Keratinocyte (primary cell): ENCODE results near the gene RIC1. TPM values are rescaled to one million over a fixed set of nuclear protein-coding genes. Genes with fewer than 3 reads are reported as not detected.

ENCODE experiments used
- DNase-seq: peaks from one replicate; pipeline ENCODE4 v3.0.0-alpha.2; 2011; ENCODE audit warnings: low read depth, missing footprints, low spot score
- FAIRE-seq: peaks from 2 replicates; lab custom pipeline; 2011; peaks lifted over from hg19 to GRCh38; lab: Jason Lieb, UNC
- H2AFZ ChIP-seq: 2 replicates; pipeline ENCODE4 v1.6.0; 2012; ENCODE audit warnings: low read length, control low read depth, inconsistent platforms; ENCODE audit not compliant: control insufficient read depth
- H3K27ac ChIP-seq: 2 replicates; pipeline ENCODE4 v1.5.1; 2011; ENCODE audit warnings: low read length; ENCODE audit not compliant: control insufficient read depth, insufficient read depth
- H3K27me3 ChIP-seq: 3 replicates; pipeline ENCODE4 v1.6.0; 2011; ENCODE audit warnings: low read length; ENCODE audit not compliant: control insufficient read depth, insufficient read depth; ENCODE audit errors: extremely low read depth
- H3K36me3 ChIP-seq, 2 experiments: 2 replicates in 1 of 2; 3 replicates in 1 of 2; pipeline ENCODE4 v1.5.1; 2011; ENCODE audit warnings: low read length in 2 of 2, mild to moderate bottlenecking in 1 of 2; ENCODE audit not compliant: control insufficient read depth in 2 of 2, insufficient read depth in 2 of 2; ENCODE audit errors: extremely low read depth in 1 of 2
- H3K4me1 ChIP-seq: 3 replicates; pipeline ENCODE4 v1.5.1; 2011; ENCODE audit warnings: low read length; ENCODE audit not compliant: control insufficient read depth, insufficient read depth; ENCODE audit errors: extremely low read depth
- H3K4me2 ChIP-seq: 3 replicates; pipeline ENCODE4 v1.6.0; 2011; ENCODE audit warnings: low read depth, low read length; ENCODE audit not compliant: control insufficient read depth, insufficient read depth; ENCODE audit errors: extremely low read depth
- H3K4me3 ChIP-seq, 3 experiments: fragments of 200-600 bp in 1 of 3; sonication (generic) in 1 of 3; 2 replicates in 2 of 3; 3 replicates in 1 of 3; pipeline ENCODE4 v1.5.1; 2011 to 2016; ENCODE audit warnings: low read length in 3 of 3, mild to moderate bottlenecking in 3 of 3, control low read depth in 2 of 3, inconsistent platforms in 1 of 3, low read depth in 1 of 3, mixed read lengths in 1 of 3, mixed run types in 1 of 3, moderate library complexity in 1 of 3; ENCODE audit not compliant: control insufficient read depth in 2 of 3, insufficient read depth in 2 of 3; ENCODE audit errors: extremely low read depth in 1 of 3
- H3K79me2 ChIP-seq: 2 replicates; pipeline ENCODE4 v1.6.0; 2012; ENCODE audit warnings: low read length; ENCODE audit not compliant: control insufficient read depth, insufficient read depth
- H3K9ac ChIP-seq: 3 replicates; pipeline ENCODE4 v1.6.0; 2011; ENCODE audit warnings: low read length; ENCODE audit not compliant: control insufficient read depth, insufficient read depth; ENCODE audit errors: extremely low read depth
- H3K9me1 ChIP-seq: 3 replicates; pipeline ENCODE4 v1.6.0; 2011; ENCODE audit warnings: low read length; ENCODE audit not compliant: control insufficient read depth, insufficient read depth; ENCODE audit errors: extremely low read depth
- H3K9me3 ChIP-seq: 2 replicates; pipeline ENCODE4 v1.5.1; 2012; ENCODE audit warnings: low read depth, low read length; ENCODE audit not compliant: control insufficient read depth
- H4K20me1 ChIP-seq: 3 replicates; pipeline ENCODE4 v1.6.0; 2011; ENCODE audit warnings: low read length; ENCODE audit not compliant: control insufficient read depth, insufficient read depth; ENCODE audit errors: extremely low read depth
- CTCF ChIP-seq, 3 experiments: IDR thresholded peaks in 1 of 3; conservative IDR thresholded peaks in 1 of 3; optimal IDR thresholded peaks in 1 of 3; 2 replicates in 2 of 3; 3 replicates in 1 of 3; pipeline versions ENCODE3 to v1.5.1; 2011; ENCODE audit warnings: low read length in 3 of 3, mild to moderate bottlenecking in 3 of 3, moderate library complexity in 2 of 3, control low read depth in 1 of 3, inconsistent platforms in 1 of 3; ENCODE audit not compliant: insufficient read depth in 2 of 3; ENCODE audit errors: extremely low read depth in 1 of 3
- EZH2 ChIP-seq: IDR thresholded peaks from one replicate; pipeline ENCODE4 v1.6.1; 2012; ENCODE audit warnings: inconsistent platforms, mild to moderate bottlenecking, low read length, moderate library complexity
- dilution Hi-C: fragments of 300-500 bp; cut with MboI; formaldehyde crosslinking; loops from one replicate; pipeline ENCODE4 v1.7.0; 2020; ENCODE audit warnings: low sequenced_read_pairs; ENCODE audit not compliant: extremely low pct_ligation_motif_present
- polyA plus RNA-seq, 5 experiments: library from polyadenylated mRNA; depleted of rRNA in 3 of 5; stranded (reverse) in 3 of 5; stranded (forward) in 1 of 5; unstranded in 1 of 5; fragments of >200 nt; gene quantifications; 1 replicate in 1 of 5; 2 replicates in 3 of 5; 3 replicates in 1 of 5; pipeline versions ENCODE4 v1.2.1 to v1.2.3, GENCODE V29; 2011 to 2012; ENCODE audit warnings: missing spikeins in 2 of 5, low read depth in 1 of 5, low replicate concordance in 1 of 5

Gene RIC1
- polyA plus RNA-seq, 1 donor (not counting 4 experiments of a cell fraction or from before 2014, with no cell fraction given): 20.5 TPM

DNA sequence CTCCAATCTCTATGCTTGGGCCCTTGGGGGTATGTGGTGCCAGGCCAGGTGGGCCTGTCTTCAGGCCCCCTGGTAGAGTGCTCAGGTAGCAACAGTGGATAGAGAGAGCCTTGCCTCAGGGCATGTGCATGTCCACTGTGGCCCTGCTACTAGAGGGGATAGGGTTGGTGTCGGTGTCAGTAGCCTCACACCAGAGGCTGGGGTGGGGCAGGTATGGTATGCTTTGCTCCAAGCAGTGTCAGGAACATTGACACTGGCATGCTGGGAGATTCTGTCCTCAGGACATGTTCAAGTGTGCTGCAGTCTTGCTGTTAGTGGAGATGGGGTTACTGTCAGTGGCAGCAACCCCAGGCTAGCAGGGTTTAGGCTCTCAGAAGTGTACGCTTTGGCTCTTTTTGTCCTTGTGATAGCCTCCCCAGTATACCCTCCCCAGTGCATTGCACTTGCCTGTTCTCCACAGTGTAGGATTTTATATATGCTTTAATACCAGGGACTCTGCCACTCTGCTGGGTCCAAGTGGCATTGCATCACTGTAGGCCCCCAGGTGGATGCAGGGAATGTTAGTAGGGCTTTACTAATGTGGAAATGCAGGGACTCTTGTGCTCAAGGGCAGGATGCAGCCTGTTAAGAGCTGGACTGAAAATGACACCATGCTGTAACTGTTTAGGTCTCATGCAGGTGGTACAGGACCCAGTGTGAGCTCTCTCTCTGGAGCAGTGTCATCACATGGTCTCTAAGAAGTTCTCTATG lies 21.6 kb downstream of the RIC1 start:
- H3K27ac ChIP-seq: no peak overlapping the region
- TF ChIP-seq EZH2 (no peak), CTCF (optimal IDR thresholded peaks at IDR 0.05 in 1 of 3, IDR thresholded peaks at IDR 0.05 in 1 of 3, conservative IDR thresholded peaks at IDR 0.05 in 1 of 3; ENCODE audit: extremely low read depth in 1 of 3, insufficient read depth in 2 of 3, low read length in 3 of 3) (no peak)
- DNase-seq (no peak), FAIRE-seq (no peak)
- H3K79me2 ChIP-seq: peaks cover 96% of the 10 kb centered on the region
- H4K20me1 ChIP-seq: no peaks in the 10 kb centered on the region
- no peak overlapping the region for H2AFZ ChIP-seq
- H3K36me3 ChIP-seq: no peaks in the 10 kb centered on the region
- H3K4me2 ChIP-seq: no peak overlapping the region
- H3K4me3 ChIP-seq: no peak overlapping the region
- H3K9me1 ChIP-seq: peaks cover 6% of the 10 kb centered on the region
- no peak overlapping the region for H3K9ac ChIP-seq
- H3K27me3 ChIP-seq: no peaks in the 10 kb centered on the region
- dilution Hi-C loops: no loop called here
- H3K9me3 ChIP-seq: no peaks in the 10 kb centered on the region
- H3K4me1 ChIP-seq: peaks cover 8% of the 10 kb centered on the region

GRCh38 chr9:5651246-5651645 lies 22.3 kb downstream of the RIC1 start:
- DNase-seq: no peak
- H3K79me2 ChIP-seq: peaks cover 95% of the 10 kb centered on the region
- peaks cover 6% of the 10 kb centered on the region for H3K9me1 ChIP-seq
- H3K36me3 ChIP-seq: no peaks in the 10 kb centered on the region
- H3K9ac ChIP-seq: no peak overlapping the region
- H4K20me1 ChIP-seq: no peaks in the 10 kb centered on the region
- no peak overlapping the region for H3K4me2 ChIP-seq
- no peaks in the 10 kb centered on the region for H3K27me3 ChIP-seq
- H3K27ac ChIP-seq: no peak overlapping the region
- TF ChIP-seq CTCF (optimal IDR thresholded peaks at IDR 0.05 in 1 of 3, IDR thresholded peaks at IDR 0.05 in 1 of 3, conservative IDR thresholded peaks at IDR 0.05 in 1 of 3; ENCODE audit: extremely low read depth in 1 of 3, insufficient read depth in 2 of 3, low read length in 3 of 3) (no peak), EZH2 (no peak)
- no peak overlapping the region for H2AFZ ChIP-seq
- H3K4me3 ChIP-seq: no peak overlapping the region
- H3K9me3 ChIP-seq: no peaks in the 10 kb centered on the region
- no peak for FAIRE-seq
- dilution Hi-C loops: no loop called here
- H3K4me1 ChIP-seq: peaks cover 8% of the 10 kb centered on the region
